HepG2 (cell line): ENCODE results near the gene MTHFD1L. TPM values are rescaled to one million over a fixed set of nuclear protein-coding genes. Genes with fewer than 3 reads are reported as not detected.

Source experiments
- HDAC1 ChIP-seq: sonication (generic); formaldehyde crosslinking; IDR thresholded peaks from 2 replicates; pipeline ENCODE4 v1.5.1; 2020; ENCODE audit warnings: mild to moderate bottlenecking, missing genetic modification reagents
- IKZF4 ChIP-seq: sonication (generic); formaldehyde crosslinking; IDR thresholded peaks from 2 replicates; pipeline ENCODE4 v1.5.1; 2020; ENCODE audit warnings: borderline replicate concordance, mild to moderate bottlenecking, low read depth, missing genetic modification reagents; ENCODE audit errors: not compliant biosample characterization
- KDM4B ChIP-seq: sonication (generic); formaldehyde crosslinking; IDR thresholded peaks from 2 replicates; pipeline ENCODE4 v1.4.0; 2020; ENCODE audit warnings: missing genetic modification reagents
- SNRNP70 ChIP-seq: fragments of 200-400 bp; formaldehyde crosslinking; IDR thresholded peaks from 2 replicates; pipeline ENCODE4 v1.6.1; 2017; ENCODE audit warnings: mild to moderate bottlenecking, low read depth, low read length, moderate library complexity
- SYNCRIP ChIP-seq: fragments of 200-400 bp; formaldehyde crosslinking; IDR thresholded peaks from 2 replicates; pipeline ENCODE4 v1.6.1; 2018; ENCODE audit warnings: mild to moderate bottlenecking, low read depth, low read length; ENCODE audit not compliant: insufficient read depth
- TSC22D2 ChIP-seq: sonication (generic); formaldehyde crosslinking; IDR thresholded peaks from 2 replicates; pipeline ENCODE4 v1.5.1; 2020; ENCODE audit warnings: missing genetic modification reagents, mild to moderate bottlenecking, borderline replicate concordance
- ZBTB8A ChIP-seq: sonication (generic); formaldehyde crosslinking; IDR thresholded peaks from 2 replicates; pipeline ENCODE4 v1.4.0; 2020; ENCODE audit warnings: mild to moderate bottlenecking, low read depth, missing genetic modification reagents, borderline replicate concordance
- ZNF430 ChIP-seq: sonication (generic); formaldehyde crosslinking; IDR thresholded peaks from 2 replicates; pipeline ENCODE4 v1.9.0; 2021; ENCODE audit warnings: mild to moderate bottlenecking, missing genetic modification reagents
- ZNF441 ChIP-seq: sonication (generic); formaldehyde crosslinking; IDR thresholded peaks from 2 replicates; pipeline ENCODE4 v1.7.0; 2021; ENCODE audit warnings: missing genetic modification reagents, borderline replicate concordance
- ZNF709 ChIP-seq: sonication (generic); formaldehyde crosslinking; IDR thresholded peaks from 2 replicates; pipeline ENCODE4 v1.5.0; 2020; ENCODE audit warnings: mild to moderate bottlenecking, missing genetic modification reagents
- ZNF782 ChIP-seq: sonication (generic); formaldehyde crosslinking; IDR thresholded peaks from 2 replicates; pipeline ENCODE4 v1.4.0; 2020; ENCODE audit warnings: missing genetic modification reagents, mild to moderate bottlenecking, borderline replicate concordance
- ZNF790 ChIP-seq: sonication (generic); formaldehyde crosslinking; IDR thresholded peaks from 2 replicates; pipeline ENCODE4 v1.8.0; 2022; ENCODE audit warnings: missing genetic modification reagents, mild to moderate bottlenecking, borderline replicate concordance
- polyA plus RNA-seq, 8 experiments: library from polyadenylated mRNA; depleted of rRNA in 3 of 8; stranded (reverse) in 7 of 8; unstranded in 1 of 8; fragments of >200 nt; fragmentation: Illumina TruSeq in 4 of 8; extraction: Trizol in 4 of 8; gene quantifications; 2 replicates each; pipeline versions ENCODE4 v1.2.1 to v1.2.3, GENCODE V29; 2011 to 2016; ENCODE audit warnings: low read depth in 4 of 8, missing spikeins in 1 of 8, mixed read lengths in 1 of 8; ENCODE audit not compliant: insufficient read depth in 1 of 8
- total RNA-seq, 5 experiments: library from RNA; depleted of rRNA; stranded (reverse); fragments of >200 nt; fragmentation: Illumina TruSeq; extraction: Trizol; gene quantifications; 2 replicates each; pipeline ENCODE4 v1.2.3, GENCODE V29; 2016; ENCODE audit warnings: low read depth in 1 of 5
- TF ChIP-seq, protein P1 (sequence below): sonication (generic); formaldehyde crosslinking; IDR thresholded peaks from 2 replicates; pipeline ENCODE4 v1.5.1; 2020; ENCODE audit warnings: missing genetic modification reagents, mild to moderate bottlenecking, borderline replicate concordance
- TF ChIP-seq, protein P2 (sequence below): sonication (generic); formaldehyde crosslinking; IDR thresholded peaks from 2 replicates; pipeline ENCODE4 v1.4.0; 2020; ENCODE audit warnings: mild to moderate bottlenecking, missing genetic modification reagents
- TF ChIP-seq, protein P3 (sequence below): sonication (generic); formaldehyde crosslinking; IDR thresholded peaks from 2 replicates; pipeline ENCODE4 v1.5.0; 2020; ENCODE audit warnings: missing genetic modification reagents
- TF ChIP-seq, protein P4 (sequence below): sonication (generic); formaldehyde crosslinking; IDR thresholded peaks from 2 replicates; pipeline ENCODE4; 2020; ENCODE audit warnings: missing genetic modification reagents, mild to moderate bottlenecking, borderline replicate concordance
- TF ChIP-seq, protein P5 (sequence below): IDR thresholded peaks from 2 replicates; pipeline ENCODE4 v1.6.1; 2018; ENCODE audit warnings: missing genetic modification reagents

Gene MTHFD1L
- total and polyA plus RNA-seq, 2 of the 13 experiments (the other 11 are each of a cell fraction or from before 2014, with no cell fraction given), result 24.0 to 39.6 TPM

DNA sequence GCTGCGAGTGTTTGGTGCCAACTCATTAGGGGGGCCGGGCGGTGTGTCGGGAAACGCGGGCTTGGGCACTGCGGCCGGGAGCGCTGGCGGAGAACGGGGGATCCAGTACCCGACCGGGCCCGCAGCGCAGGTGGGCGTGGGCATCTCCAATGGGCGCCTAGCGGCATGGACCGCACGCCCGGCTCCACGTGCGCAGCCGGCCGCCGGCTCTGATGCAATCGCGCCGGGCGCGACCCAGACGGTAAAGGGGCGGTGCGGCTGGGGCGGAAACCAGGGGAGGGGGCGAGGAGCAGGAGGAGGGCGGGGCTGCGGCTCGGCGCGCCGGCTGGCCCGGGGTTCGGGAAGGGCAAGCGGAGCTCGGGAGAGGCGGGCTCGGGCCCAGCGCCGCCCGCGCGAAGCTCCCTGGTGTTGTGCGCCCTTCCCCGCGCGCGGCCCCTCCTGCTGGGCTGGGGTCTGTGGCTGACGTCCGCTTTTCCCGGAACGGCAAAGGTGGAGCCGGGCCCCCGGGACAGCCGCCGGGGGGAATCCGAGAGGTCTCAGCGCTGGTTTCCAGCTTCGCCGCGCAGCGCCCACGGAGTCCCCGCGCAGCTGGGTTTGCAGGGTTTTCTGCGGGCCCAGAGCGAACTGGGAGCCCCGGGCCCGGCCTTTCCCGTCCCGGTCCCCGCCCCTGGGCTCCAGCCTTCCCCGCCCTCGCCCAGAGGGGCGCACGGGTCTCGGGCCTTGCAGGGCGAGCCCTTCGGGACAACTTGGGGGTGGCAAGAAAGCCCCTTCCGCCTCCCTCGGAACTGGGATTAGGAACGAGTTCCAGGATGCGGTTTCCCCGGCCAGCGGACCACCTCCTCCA, 867 bp downstream of the MTHFD1L start (continued):
- TF ChIP-seq, protein P1, sequence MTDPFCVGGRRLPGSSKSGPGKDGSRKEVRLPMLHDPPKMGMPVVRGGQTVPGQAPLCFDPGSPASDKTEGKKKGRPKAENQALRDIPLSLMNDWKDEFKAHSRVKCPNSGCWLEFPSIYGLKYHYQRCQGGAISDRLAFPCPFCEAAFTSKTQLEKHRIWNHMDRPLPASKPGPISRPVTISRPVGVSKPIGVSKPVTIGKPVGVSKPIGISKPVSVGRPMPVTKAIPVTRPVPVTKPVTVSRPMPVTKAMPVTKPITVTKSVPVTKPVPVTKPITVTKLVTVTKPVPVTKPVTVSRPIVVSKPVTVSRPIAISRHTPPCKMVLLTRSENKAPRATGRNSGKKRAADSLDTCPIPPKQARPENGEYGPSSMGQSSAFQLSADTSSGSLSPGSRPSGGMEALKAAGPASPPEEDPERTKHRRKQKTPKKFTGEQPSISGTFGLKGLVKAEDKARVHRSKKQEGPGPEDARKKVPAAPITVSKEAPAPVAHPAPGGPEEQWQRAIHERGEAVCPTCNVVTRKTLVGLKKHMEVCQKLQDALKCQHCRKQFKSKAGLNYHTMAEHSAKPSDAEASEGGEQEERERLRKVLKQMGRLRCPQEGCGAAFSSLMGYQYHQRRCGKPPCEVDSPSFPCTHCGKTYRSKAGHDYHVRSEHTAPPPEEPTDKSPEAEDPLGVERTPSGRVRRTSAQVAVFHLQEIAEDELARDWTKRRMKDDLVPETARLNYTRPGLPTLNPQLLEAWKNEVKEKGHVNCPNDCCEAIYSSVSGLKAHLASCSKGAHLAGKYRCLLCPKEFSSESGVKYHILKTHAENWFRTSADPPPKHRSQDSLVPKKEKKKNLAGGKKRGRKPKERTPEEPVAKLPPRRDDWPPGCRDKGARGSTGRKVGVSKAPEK (CRISPR knock-in tag), result peak; percentile 83; the same call in 1 of the 2 replicates
- TF ChIP-seq ZNF441 (CRISPR knock-in tag), result peak; percentile 83
- TF ChIP-seq ZNF790 (CRISPR knock-in tag), result peak; percentile 32; the same call in 1 of the 2 replicates
- TF ChIP-seq, protein P2, sequence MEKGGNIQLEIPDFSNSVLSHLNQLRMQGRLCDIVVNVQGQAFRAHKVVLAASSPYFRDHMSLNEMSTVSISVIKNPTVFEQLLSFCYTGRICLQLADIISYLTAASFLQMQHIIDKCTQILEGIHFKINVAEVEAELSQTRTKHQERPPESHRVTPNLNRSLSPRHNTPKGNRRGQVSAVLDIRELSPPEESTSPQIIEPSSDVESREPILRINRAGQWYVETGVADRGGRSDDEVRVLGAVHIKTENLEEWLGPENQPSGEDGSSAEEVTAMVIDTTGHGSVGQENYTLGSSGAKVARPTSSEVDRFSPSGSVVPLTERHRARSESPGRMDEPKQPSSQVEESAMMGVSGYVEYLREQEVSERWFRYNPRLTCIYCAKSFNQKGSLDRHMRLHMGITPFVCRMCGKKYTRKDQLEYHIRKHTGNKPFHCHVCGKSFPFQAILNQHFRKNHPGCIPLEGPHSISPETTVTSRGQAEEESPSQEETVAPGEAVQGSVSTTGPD (CRISPR knock-in tag), result no peak
- TF ChIP-seq SNRNP70, result no peak
- peak; percentile 70; the same call in 1 of the 2 replicates for TF ChIP-seq TSC22D2 (CRISPR knock-in tag)
- TF ChIP-seq ZNF782 (CRISPR knock-in tag), result 0 out of 2 replicates have a peak, but pooled peaks have one; percentile 76
- TF ChIP-seq, protein P3, sequence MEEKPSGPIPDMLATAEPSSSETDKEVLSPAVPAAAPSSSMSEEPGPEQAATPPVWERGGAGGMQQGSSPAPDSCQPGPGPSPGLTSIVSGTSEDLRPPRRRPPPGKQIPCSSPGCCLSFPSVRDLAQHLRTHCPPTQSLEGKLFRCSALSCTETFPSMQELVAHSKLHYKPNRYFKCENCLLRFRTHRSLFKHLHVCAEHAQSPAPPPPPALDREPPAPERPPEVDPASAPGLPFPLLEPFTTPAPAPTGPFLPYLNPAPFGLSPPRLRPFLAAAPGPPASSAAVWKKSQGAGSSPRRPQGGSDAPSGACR (CRISPR knock-in tag), result peak; percentile 86; the same call in 1 of the 2 replicates
- no peak for TF ChIP-seq SYNCRIP
- TF ChIP-seq, protein P4, sequence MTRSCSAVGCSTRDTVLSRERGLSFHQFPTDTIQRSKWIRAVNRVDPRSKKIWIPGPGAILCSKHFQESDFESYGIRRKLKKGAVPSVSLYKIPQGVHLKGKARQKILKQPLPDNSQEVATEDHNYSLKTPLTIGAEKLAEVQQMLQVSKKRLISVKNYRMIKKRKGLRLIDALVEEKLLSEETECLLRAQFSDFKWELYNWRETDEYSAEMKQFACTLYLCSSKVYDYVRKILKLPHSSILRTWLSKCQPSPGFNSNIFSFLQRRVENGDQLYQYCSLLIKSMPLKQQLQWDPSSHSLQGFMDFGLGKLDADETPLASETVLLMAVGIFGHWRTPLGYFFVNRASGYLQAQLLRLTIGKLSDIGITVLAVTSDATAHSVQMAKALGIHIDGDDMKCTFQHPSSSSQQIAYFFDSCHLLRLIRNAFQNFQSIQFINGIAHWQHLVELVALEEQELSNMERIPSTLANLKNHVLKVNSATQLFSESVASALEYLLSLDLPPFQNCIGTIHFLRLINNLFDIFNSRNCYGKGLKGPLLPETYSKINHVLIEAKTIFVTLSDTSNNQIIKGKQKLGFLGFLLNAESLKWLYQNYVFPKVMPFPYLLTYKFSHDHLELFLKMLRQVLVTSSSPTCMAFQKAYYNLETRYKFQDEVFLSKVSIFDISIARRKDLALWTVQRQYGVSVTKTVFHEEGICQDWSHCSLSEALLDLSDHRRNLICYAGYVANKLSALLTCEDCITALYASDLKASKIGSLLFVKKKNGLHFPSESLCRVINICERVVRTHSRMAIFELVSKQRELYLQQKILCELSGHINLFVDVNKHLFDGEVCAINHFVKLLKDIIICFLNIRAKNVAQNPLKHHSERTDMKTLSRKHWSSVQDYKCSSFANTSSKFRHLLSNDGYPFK (CRISPR knock-in tag), result no peak
- peak; percentile 82; the same call in 1 of the 2 replicates for TF ChIP-seq ZBTB8A (CRISPR knock-in tag)
- TF ChIP-seq ZNF430 (CRISPR knock-in tag), result no peak
- TF ChIP-seq IKZF4 (CRISPR knock-in tag), result peak; percentile 68
- peak; percentile 93; the same call in 1 of the 2 replicates for TF ChIP-seq KDM4B (CRISPR knock-in tag)
- TF ChIP-seq HDAC1 (CRISPR knock-in tag), result peak; percentile 100
- TF ChIP-seq, protein P5, sequence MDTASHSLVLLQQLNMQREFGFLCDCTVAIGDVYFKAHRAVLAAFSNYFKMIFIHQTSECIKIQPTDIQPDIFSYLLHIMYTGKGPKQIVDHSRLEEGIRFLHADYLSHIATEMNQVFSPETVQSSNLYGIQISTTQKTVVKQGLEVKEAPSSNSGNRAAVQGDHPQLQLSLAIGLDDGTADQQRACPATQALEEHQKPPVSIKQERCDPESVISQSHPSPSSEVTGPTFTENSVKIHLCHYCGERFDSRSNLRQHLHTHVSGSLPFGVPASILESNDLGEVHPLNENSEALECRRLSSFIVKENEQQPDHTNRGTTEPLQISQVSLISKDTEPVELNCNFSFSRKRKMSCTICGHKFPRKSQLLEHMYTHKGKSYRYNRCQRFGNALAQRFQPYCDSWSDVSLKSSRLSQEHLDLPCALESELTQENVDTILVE (CRISPR knock-in tag), result peak; percentile 95; the same call in 1 of the 2 replicates
- peak; percentile 25; the same call in 1 of the 2 replicates for TF ChIP-seq ZNF709 (CRISPR knock-in tag)
